Panc1 (cell line): ENCODE results near the gene FBXW11. TPM values are rescaled to one million over a fixed set of nuclear protein-coding genes. Genes with fewer than 3 reads are reported as not detected.

Experiments used
- ATAC-seq: fragments of 200-7000 bp; cut with Tn5 transposase; 2 replicates; pipeline ENCODE4 v1.9.1; 2020; ENCODE audit warnings: mild to moderate bottlenecking, moderate library complexity
- BruUV-seq: library from RNA; stranded (reverse); fragments of 400-500 nt; replicated peaks from 2 replicates; lab custom pipeline; 2021; lab: Mats Ljungman, UMichigan
- CTCF ChIA-PET: fragments of 300-600 bp; sonication (Branson Sonifier 250); formaldehyde crosslinking; loops from one replicate; lab custom pipeline; 2022; ENCODE audit warnings: antibody characterized with exemption; lab: Charles Lee
- POLR2A ChIA-PET: fragments of 300-600 bp; sonication (Branson Sonifier 250); formaldehyde crosslinking; loops from one replicate; lab custom pipeline; 2022; ENCODE audit warnings: antibody characterized with exemption; lab: Charles Lee
- DNase-seq: peaks from one replicate; pipeline ENCODE4 v3.0.0-alpha.2; 2010; ENCODE audit warnings: low read depth, low spot score
- H3K27ac ChIP-seq: 2 replicates; pipeline ENCODE4 v1.5.1; 2011; ENCODE audit warnings: mild to moderate bottlenecking, low read length, inconsistent platforms
- H3K27me3 ChIP-seq: fragments of 200-500 bp; sonication (Bioruptor generic); 2 replicates; pipeline ENCODE4 v1.6.0; 2014; ENCODE audit warnings: low read length, inconsistent platforms; ENCODE audit not compliant: control insufficient read depth, insufficient read depth
- H3K36me3 ChIP-seq: fragments of 200-500 bp; sonication (Bioruptor generic); 2 replicates; pipeline ENCODE4 v1.5.1; 2014; ENCODE audit warnings: inconsistent platforms, mild to moderate bottlenecking, low read length, moderate library complexity; ENCODE audit not compliant: control insufficient read depth, insufficient read depth
- H3K4me1 ChIP-seq: 2 replicates; pipeline ENCODE4 v1.5.1; 2011; ENCODE audit warnings: inconsistent platforms, mild to moderate bottlenecking, low read length, moderate library complexity; ENCODE audit not compliant: control insufficient read depth, insufficient read depth
- H3K4me3 ChIP-seq, 2 experiments: 2 replicates each; pipeline ENCODE4 v1.5.1; 2011 to 2012; ENCODE audit warnings: low read depth in 2 of 2, low read length in 2 of 2, mild to moderate bottlenecking in 2 of 2, inconsistent platforms in 1 of 2, moderate library complexity in 1 of 2
- H3K9me3 ChIP-seq: fragments of 200-500 bp; sonication (Bioruptor generic); 2 replicates; pipeline ENCODE4 v1.5.1; 2014; ENCODE audit warnings: low read depth, mild to moderate bottlenecking, inconsistent platforms, low read length, moderate library complexity; ENCODE audit not compliant: control insufficient read depth, insufficient read depth
- POLR2AphosphoS5 ChIP-seq: IDR thresholded peaks from 2 replicates; pipeline ENCODE4 v1.6.1; 2012; ENCODE audit warnings: mild to moderate bottlenecking, low read depth, low read length, moderate library complexity
- REST ChIP-seq, 2 experiments: IDR thresholded peaks; 2 replicates each; pipeline ENCODE4 v1.6.1; 2011 to 2012; ENCODE audit warnings: low read depth in 2 of 2, control low read depth in 1 of 2, low read length in 1 of 2, mild to moderate bottlenecking in 1 of 2, moderate library complexity in 1 of 2; ENCODE audit not compliant: insufficient read depth in 1 of 2
- SIN3A ChIP-seq: IDR thresholded peaks from 2 replicates; pipeline ENCODE4 v1.6.1; 2012; ENCODE audit warnings: low read depth, mild to moderate bottlenecking, low read length, moderate library complexity, borderline replicate concordance; ENCODE audit not compliant: insufficient read depth
- TCF7L2 ChIP-seq: IDR thresholded peaks from 2 replicates; pipeline ENCODE4 v1.6.1; 2011; ENCODE audit warnings: mild to moderate bottlenecking, low read depth, low read length, inconsistent platforms
- in situ Hi-C: cut with HindIII; loops from 2 replicates; pipeline ENCODE4 v1.10.0; 2016; ENCODE audit warnings: low sequenced_read_pairs, low pct_unique_long_range_greater_than_20kb
- intact Hi-C: fragments of 100-400 bp; cut with micrococcal nuclease; formaldehyde crosslinking; loops from one replicate; pipeline ENCODE4 v1.10.0; 2022; ENCODE audit not compliant: unreplicated experiment
- total RNA-seq: library from RNA; stranded (reverse); gene quantifications from one replicate; pipeline ENCODE4 v1.2.1, GENCODE V29; 2021; ENCODE audit not compliant: unreplicated experiment
- TF ChIP-seq, protein P1 (sequence below): fragments of 450-650 bp; IDR thresholded peaks from 2 replicates; pipeline ENCODE4 v1.5.1; 2017; ENCODE audit warnings: mild to moderate bottlenecking

The FBXW11 gene
- total RNA-seq, 1 experiment from 2014 or later: 111 TPM

DNA sequence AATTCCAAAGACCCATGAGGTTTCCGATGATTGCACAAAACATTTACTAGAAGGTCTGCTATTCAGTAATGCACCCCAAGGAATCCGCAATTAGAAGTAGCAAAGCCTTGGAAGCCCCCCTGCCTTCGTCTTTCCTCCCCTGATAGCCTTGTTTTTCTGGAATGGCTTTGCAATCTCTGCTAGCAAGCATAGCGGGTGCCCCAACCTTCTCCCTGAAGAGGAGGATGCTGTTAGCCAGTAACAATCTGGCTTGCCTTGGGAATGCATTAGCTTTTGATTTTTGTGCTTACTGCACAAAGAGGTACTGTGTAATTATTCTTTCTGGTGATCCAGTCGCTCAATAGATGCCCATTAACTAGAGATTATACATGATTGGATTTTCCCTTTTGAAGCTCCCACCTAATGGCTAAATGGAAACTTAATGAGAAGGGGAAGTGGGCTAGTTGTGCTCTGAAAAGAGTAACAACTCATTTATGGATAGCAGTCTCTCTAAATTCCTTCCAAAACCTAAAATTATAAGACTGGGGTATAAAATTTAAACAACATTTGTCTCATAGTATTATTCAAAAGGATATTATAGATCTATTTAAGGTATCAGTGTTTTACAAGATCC, 91.6 kb downstream of the FBXW11 start:
- in situ Hi-C loops (no loop called here), intact Hi-C loops (loop anchor here (5.0 kb wide), 1 partner anchor 87 kb away; no protein-coding TSS in a partner anchor)
- ChIA-PET POLR2A (interaction anchor here (0.5 kb wide), 1 partner anchor 176 kb away, joined by 3 read pairs; no protein-coding TSS in a partner anchor), CTCF (no interaction called here)
- H3K27ac ChIP-seq: peak overlapping the region; percentile 65
- H3K36me3 ChIP-seq: no peaks in the 10 kb centered on the region
- TF ChIP-seq SIN3A: no peak
- no peak for TF ChIP-seq TCF7L2
- TF ChIP-seq, protein P1, sequence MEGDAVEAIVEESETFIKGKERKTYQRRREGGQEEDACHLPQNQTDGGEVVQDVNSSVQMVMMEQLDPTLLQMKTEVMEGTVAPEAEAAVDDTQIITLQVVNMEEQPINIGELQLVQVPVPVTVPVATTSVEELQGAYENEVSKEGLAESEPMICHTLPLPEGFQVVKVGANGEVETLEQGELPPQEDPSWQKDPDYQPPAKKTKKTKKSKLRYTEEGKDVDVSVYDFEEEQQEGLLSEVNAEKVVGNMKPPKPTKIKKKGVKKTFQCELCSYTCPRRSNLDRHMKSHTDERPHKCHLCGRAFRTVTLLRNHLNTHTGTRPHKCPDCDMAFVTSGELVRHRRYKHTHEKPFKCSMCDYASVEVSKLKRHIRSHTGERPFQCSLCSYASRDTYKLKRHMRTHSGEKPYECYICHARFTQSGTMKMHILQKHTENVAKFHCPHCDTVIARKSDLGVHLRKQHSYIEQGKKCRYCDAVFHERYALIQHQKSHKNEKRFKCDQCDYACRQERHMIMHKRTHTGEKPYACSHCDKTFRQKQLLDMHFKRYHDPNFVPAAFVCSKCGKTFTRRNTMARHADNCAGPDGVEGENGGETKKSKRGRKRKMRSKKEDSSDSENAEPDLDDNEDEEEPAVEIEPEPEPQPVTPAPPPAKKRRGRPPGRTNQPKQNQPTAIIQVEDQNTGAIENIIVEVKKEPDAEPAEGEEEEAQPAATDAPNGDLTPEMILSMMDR: no peak
- no peak for TF ChIP-seq REST (IDR thresholded peaks at IDR 0.05; ENCODE audit: insufficient read depth in 1 of 2, low read depth in 2 of 2, low read length in 1 of 2)
- no peak for TF ChIP-seq POLR2AphosphoS5
- no peaks in the 10 kb centered on the region for H3K27me3 ChIP-seq
- H3K4me1 ChIP-seq: peaks cover 60% of the 10 kb centered on the region
- ATAC-seq (no peak), DNase-seq (no peak)
- no TSS peak for BruUV-seq
- no peaks in the 10 kb centered on the region for H3K9me3 ChIP-seq
- H3K4me3 ChIP-seq: no peak overlapping the region

DNA sequence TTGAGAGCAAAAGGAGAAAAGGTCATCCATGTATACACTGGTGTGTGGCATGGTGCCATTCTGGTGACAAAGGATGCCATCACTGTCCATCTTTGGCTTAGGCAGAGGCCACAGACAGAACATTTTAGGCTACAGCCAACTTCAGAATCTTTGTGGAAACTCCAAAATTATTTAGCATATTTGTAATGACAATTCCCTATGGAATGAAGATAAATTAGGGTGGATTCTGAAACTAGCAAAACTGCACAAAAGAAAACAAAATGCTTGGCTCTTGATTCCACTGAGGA, 92.5 kb downstream of the FBXW11 start:
- in situ Hi-C loops: no loop called here
- Histone ChIP-seq H3K9me3 (no peaks in the 10 kb centered on the region), H3K4me1 (peaks cover 54% of the 10 kb centered on the region), H3K36me3 (no peaks in the 10 kb centered on the region), H3K27me3 (no peaks in the 10 kb centered on the region), H3K4me3 (no peak overlapping the region), H3K27ac (peak overlapping the region; percentile 65)
- no TSS peak for BruUV-seq
- ChIA-PET CTCF (no interaction called here), POLR2A (no interaction called here)
- ATAC-seq (no peak), DNase-seq (no peak)
- intact Hi-C loops: loop anchor here (5.0 kb wide), 1 partner anchor 88 kb away; no protein-coding TSS in a partner anchor
- TF ChIP-seq TCF7L2 (no peak), REST (IDR thresholded peaks at IDR 0.05; ENCODE audit: insufficient read depth in 1 of 2, low read depth in 2 of 2, low read length in 1 of 2) (no peak), POLR2AphosphoS5 (no peak)
